HG03108 (cell line): ENCODE measurements around the gene NRCAM.

Experiments
- ATAC-seq: cut with Tn5 transposase; IDR thresholded peaks from one replicate; pipeline ENCODE4 v1.9.1; 2021; ENCODE audit warnings: moderate library complexity; ENCODE audit not compliant: unreplicated experiment

The NRCAM gene

GRCh38 chr7:108460964-108461363 is 4.7 kb upstream of the NRCAM start:
- no peak for ATAC-seq

- no peak for ATAC-seq
Measured at GRCh38 chr7:108459922-108460551, 3.8 kb upstream of the NRCAM start.

GRCh38 chr7:108457871-108458270 is 1.6 kb upstream of the NRCAM start:
- no peak for ATAC-seq

- no peak for ATAC-seq
Measured at GRCh38 chr7:108456845-108457540, 757 bp upstream of the NRCAM start.

GRCh38 chr7:108455551-108455997 is 662 bp downstream of the NRCAM start:
- ATAC-seq, result no peak

- no peak for ATAC-seq
Measured at GRCh38 chr7:108454674-108455550, 1.3 kb downstream of the NRCAM start.

- ATAC-seq, result no peak
Measured at GRCh38 chr7:108454317-108454673, 1.9 kb downstream of the NRCAM start.

- no peak for ATAC-seq
Measured at GRCh38 chr7:108453320-108453719, 2.9 kb downstream of the NRCAM start.

GRCh38 chr7:108452707-108453106 is 3.5 kb downstream of the NRCAM start:
- ATAC-seq, result peak; percentile 40

GRCh38 chr7:108451296-108451848 is 4.9 kb downstream of the NRCAM start:
- no peak for ATAC-seq

- ATAC-seq, result no peak
Measured at GRCh38 chr7:108450160-108450559, 6.1 kb downstream of the NRCAM start.

GRCh38 chr7:108449521-108449920 is 6.7 kb downstream of the NRCAM start:
- no peak for ATAC-seq

- ATAC-seq, result no peak
Measured at GRCh38 chr7:108448584-108449505, 7.4 kb downstream of the NRCAM start.

- ATAC-seq, result no peak
Measured at GRCh38 chr7:108442039-108442568, 14.1 kb downstream of the NRCAM start.

GRCh38 chr7:108441392-108441955 is 14.8 kb downstream of the NRCAM start:
- ATAC-seq, result no peak

- ATAC-seq, result no peak
Measured at GRCh38 chr7:108440613-108441012, 15.6 kb downstream of the NRCAM start.

- ATAC-seq, result no peak
Measured at GRCh38 chr7:108436906-108437305, 19.3 kb downstream of the NRCAM start.

- ATAC-seq, result no peak
Measured at GRCh38 chr7:108434010-108434409, 22.2 kb downstream of the NRCAM start.

- ATAC-seq, result no peak
Measured at GRCh38 chr7:108431099-108431498, 25.1 kb downstream of the NRCAM start.

GRCh38 chr7:108430664-108431063 is 25.6 kb downstream of the NRCAM start:
- no peak for ATAC-seq
